Thyroid gland (tissue), 4 donors: ENCODE results near the gene RNF125. TPM values are rescaled to one million over a fixed set of nuclear protein-coding genes. Genes with fewer than 3 reads are reported as not detected.
"Not testable (repeated sequence)": the region's sequence is repeated elsewhere in the genome, so short reads cannot be mapped to it uniquely, and the experiment has no call there.

Experiments
- DNase-seq, 2 donors: peaks; one replicate each; pipeline ENCODE4 v3.0.0-alpha.2; 2019
- H3K27ac ChIP-seq, 3 donors: fragments of 200-600 bp; sonication (generic); 1 replicate in 2 of 3; 2 replicates in 1 of 3; pipeline ENCODE4 v1.5.1; 2016 to 2019; ENCODE audit warnings: mild to moderate bottlenecking in 1 of 3, moderate library complexity in 1 of 3
- H3K27me3 ChIP-seq: fragments of 200-600 bp; sonication (generic); one replicate; pipeline ENCODE4 v1.5.1; 2019
- H3K36me3 ChIP-seq, 2 donors: fragments of 200-600 bp; sonication (generic); one replicate each; pipeline ENCODE4 v1.5.1; 2016 to 2019
- H3K4me1 ChIP-seq, 2 donors: fragments of 200-600 bp; sonication (generic); one replicate each; pipeline ENCODE4 v1.5.1; 2017 to 2019
- H3K4me3 ChIP-seq, 3 donors: fragments of 200-600 bp; sonication (generic); replicated peaks in 1 of 3; 1 replicate in 2 of 3; 2 replicates in 1 of 3; pipeline ENCODE4 v1.5.1; 2016; ENCODE audit warnings: mild to moderate bottlenecking in 1 of 3
- H3K9me3 ChIP-seq: fragments of 200-600 bp; sonication (generic); one replicate; pipeline ENCODE4 v1.5.1; 2017
- POLR2A ChIP-seq, 2 donors: fragments of 450-650 bp; IDR thresholded peaks; one replicate each; pipeline ENCODE4 v1.6.1; 2017; ENCODE audit warnings: antibody characterized with exemption in 2 of 2, mild to moderate bottlenecking in 2 of 2, moderate library complexity in 1 of 2
- WGBS, 2 donors: methylation state at CpG; one replicate each; pipeline ENCODE4 v1.1.5; 2017; 5-methylcytosine and 5-hydroxymethylcytosine counted together
- intact Hi-C: fragments of 100-400 bp; cut with DNase I; formaldehyde crosslinking; loops from one replicate; pipeline ENCODE4 v1.15.1; 2023
- total RNA-seq, 4 donors: library from RNA; depleted of rRNA; stranded (reverse); fragments of >200 nt; gene quantifications; one replicate each; pipeline ENCODE4 v1.2.3, GENCODE V29; 2016
- TF ChIP-seq, protein P1 (sequence below), 6 experiments: fragments of 200-600 bp in 3 of 6; fragments of 450-650 bp in 3 of 6; sonication (generic) in 3 of 6; IDR thresholded peaks; one replicate each; pipeline ENCODE4 v1.5.1; 2016 to 2019; ENCODE audit warnings: antibody characterized with exemption in 6 of 6, mild to moderate bottlenecking in 2 of 6, inconsistent platforms in 1 of 6, moderate library complexity in 1 of 6

The RNF125 gene
- total RNA-seq, 4 donors from 2014 or later = 1.3 to 6.7 (median 1.9) TPM

DNA sequence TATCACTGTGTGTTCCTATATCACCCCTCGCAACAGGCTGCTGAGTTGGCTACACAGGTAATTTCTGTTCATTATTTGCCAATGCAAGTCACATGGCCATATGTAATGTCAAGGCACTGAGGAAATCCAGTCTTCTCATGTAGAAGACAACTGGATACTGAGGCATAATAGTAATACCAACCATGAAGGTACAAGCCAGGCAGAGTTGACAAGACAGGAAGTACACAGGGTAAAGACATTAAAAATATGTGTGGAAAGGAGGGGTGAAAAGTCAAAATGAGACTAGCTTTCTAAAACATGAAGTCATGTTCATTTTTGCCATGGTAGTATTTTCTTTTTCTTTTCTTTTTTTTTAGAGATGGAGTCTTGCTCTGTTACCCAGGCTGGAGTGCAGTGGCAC, 55.6 kb downstream of the RNF125 start:
- Histone ChIP-seq H3K27me3 (no peaks in the 10 kb centered on the region), H3K36me3 (no peaks in the 10 kb centered on the region), H3K4me1 (no peaks in the 10 kb centered on the region), H3K4me3 (no peak overlapping the region), H3K27ac (no peak overlapping the region), H3K9me3 (no peaks in the 10 kb centered on the region)
- intact Hi-C loops = no loop called here
- 96 to 100% methylated on average over 1 of the region's 1 CpG for WGBS, 2 donors
- DNase-seq = no peak
- TF ChIP-seq, protein P1, sequence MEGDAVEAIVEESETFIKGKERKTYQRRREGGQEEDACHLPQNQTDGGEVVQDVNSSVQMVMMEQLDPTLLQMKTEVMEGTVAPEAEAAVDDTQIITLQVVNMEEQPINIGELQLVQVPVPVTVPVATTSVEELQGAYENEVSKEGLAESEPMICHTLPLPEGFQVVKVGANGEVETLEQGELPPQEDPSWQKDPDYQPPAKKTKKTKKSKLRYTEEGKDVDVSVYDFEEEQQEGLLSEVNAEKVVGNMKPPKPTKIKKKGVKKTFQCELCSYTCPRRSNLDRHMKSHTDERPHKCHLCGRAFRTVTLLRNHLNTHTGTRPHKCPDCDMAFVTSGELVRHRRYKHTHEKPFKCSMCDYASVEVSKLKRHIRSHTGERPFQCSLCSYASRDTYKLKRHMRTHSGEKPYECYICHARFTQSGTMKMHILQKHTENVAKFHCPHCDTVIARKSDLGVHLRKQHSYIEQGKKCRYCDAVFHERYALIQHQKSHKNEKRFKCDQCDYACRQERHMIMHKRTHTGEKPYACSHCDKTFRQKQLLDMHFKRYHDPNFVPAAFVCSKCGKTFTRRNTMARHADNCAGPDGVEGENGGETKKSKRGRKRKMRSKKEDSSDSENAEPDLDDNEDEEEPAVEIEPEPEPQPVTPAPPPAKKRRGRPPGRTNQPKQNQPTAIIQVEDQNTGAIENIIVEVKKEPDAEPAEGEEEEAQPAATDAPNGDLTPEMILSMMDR (IDR thresholded peaks at IDR 0.05) = no peak
- no peak for TF ChIP-seq POLR2A (IDR thresholded peaks at IDR 0.05)

DNA sequence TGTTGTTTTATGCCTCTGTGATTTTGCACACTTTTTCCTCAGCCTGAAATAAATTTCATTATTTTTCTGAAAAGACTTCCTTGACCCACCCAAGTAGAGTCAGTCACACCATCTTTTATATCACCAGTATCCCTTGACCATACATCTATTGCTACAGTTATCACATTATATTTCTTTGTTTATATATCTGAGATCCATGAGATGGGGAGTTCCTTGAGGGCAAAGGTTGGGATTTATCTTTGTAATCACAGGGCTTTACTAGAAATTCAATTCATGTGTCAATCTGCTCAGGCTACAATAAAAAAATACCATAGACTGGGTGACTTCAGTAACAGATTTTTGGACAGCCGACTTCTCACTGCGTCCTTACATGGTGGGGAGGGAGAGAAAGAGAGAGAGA, 60.2 kb downstream of the RNF125 start:
- Histone ChIP-seq H3K27me3 (no peaks in the 10 kb centered on the region), H3K4me1 (no peaks in the 10 kb centered on the region), H3K9me3 (no peaks in the 10 kb centered on the region), H3K36me3 (no peaks in the 10 kb centered on the region), H3K4me3 (no peak overlapping the region), H3K27ac (no peak overlapping the region)
- no peak for DNase-seq
- TF ChIP-seq POLR2A (IDR thresholded peaks at IDR 0.05) = no peak
- TF ChIP-seq, protein P1 (IDR thresholded peaks at IDR 0.05) = no peak
- intact Hi-C loops = no loop called here
- 94 to 95% methylated on average over 2 of the region's 2 CpGs for whole genome bisulfite sequencing, 2 donors

DNA sequence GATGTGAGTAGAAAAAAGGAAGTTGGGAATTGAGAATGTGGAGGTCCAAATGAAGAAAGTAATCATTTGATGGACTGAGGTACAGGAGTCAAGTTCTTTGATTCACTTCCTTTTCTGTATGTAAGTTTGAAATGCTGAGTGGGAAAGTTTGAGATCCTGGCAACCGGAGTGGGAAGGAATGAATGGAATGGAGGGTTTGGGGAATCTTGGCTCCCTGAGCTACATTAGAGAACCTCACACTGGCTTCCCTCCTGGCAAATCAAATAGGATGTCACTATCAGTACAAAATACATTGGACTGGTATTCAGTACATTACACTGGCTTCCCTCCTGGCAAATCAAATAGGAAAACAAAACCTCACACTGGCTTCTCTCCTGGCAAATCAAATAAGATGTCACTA, 63.3 kb downstream of the RNF125 start:
- Histone ChIP-seq H3K4me1 (peaks cover 0 to 6% of the 10 kb centered on the region in 2 donors), H3K27ac (no peak overlapping the region), H3K27me3 (no peaks in the 10 kb centered on the region), H3K9me3 (no peaks in the 10 kb centered on the region), H3K36me3 (no peaks in the 10 kb centered on the region), H3K4me3 (no peak overlapping the region)
- no peak for TF ChIP-seq POLR2A (IDR thresholded peaks at IDR 0.05)
- TF ChIP-seq, protein P1 (IDR thresholded peaks at IDR 0.05) = no peak
- WGBS, 2 donors = 52 to 57% methylated on average over 1 of the region's 1 CpG
- intact Hi-C loops = loop anchor here (10.0 kb wide), 1 partner anchor 137 kb away; the partner anchor contains the start of gene TRAPPC8
- no peak for DNase-seq

DNA sequence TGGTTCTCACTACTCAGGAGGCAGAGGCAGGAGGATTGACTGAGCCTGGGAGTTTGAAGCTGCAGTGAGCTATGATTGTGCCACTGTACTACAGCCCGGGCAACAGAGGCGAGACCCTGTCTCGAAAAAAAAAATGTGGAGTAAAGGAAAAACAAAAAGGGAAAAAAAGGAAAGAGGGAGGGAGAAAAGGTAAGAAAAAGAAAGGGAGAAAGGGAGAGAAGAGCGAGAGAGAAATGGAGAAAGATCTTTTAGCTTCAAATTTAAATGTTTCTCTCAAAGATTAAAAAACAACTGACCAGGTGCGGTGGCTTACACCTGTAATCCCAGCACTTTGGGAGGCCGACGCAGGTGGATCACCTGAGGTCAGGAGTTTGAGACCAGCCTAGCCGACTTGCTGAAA, 65.2 kb downstream of the RNF125 start:
- intact Hi-C loops = loop anchor here (10.0 kb wide), 1 partner anchor 139 kb away; the partner anchor contains the start of gene TRAPPC8
- no peak for DNase-seq
- no peak overlapping the region for H3K4me3 ChIP-seq
- H3K36me3 ChIP-seq = no peaks in the 10 kb centered on the region
- H3K27ac ChIP-seq = no peak overlapping the region
- TF ChIP-seq, protein P1 (IDR thresholded peaks at IDR 0.05) = no peak
- TF ChIP-seq POLR2A (IDR thresholded peaks at IDR 0.05) = no peak
- H3K27me3 ChIP-seq = no peaks in the 10 kb centered on the region
- peaks cover 0 to 6% of the 10 kb centered on the region in 2 donors for H3K4me1 ChIP-seq
- no peaks in the 10 kb centered on the region for H3K9me3 ChIP-seq
- 95 to 98% methylated on average over 8 of the region's 8 CpGs for WGBS, 2 donors

DNA sequence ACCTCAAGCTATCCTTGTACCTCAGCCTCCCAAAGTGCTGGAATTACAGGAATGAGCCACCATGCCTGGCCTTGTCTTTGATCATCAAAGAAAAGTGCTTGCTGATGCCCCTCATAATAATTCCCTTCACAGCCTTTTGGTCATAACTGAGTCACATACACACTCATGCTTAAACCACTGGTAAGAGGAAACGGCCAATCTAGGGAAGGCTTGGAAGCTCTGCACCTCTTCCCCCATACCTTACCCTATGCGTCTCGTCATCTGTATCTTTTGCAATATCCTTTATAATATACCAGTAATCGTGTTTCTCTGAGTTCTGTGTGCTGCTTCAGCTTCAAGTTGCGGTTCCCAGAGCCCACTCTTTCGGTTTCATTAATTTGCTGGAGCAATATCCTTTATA, 68.3 kb downstream of the RNF125 start:
- Histone ChIP-seq H3K9me3 (no peaks in the 10 kb centered on the region), H3K4me3 (no peak overlapping the region), H3K36me3 (no peaks in the 10 kb centered on the region), H3K4me1 (peaks cover 0 to 9% of the 10 kb centered on the region in 2 donors), H3K27ac (no peak overlapping the region), H3K27me3 (no peaks in the 10 kb centered on the region)
- WGBS, 2 donors = 80 to 96% methylated on average over 6 of the region's 6 CpGs
- no peak for DNase-seq
- intact Hi-C loops = loop anchor here (10.0 kb wide), 1 partner anchor 142 kb away; the partner anchor contains the start of gene TRAPPC8
- TF ChIP-seq, protein P1 (IDR thresholded peaks at IDR 0.05) = no peak
- TF ChIP-seq POLR2A (IDR thresholded peaks at IDR 0.05) = no peak

DNA sequence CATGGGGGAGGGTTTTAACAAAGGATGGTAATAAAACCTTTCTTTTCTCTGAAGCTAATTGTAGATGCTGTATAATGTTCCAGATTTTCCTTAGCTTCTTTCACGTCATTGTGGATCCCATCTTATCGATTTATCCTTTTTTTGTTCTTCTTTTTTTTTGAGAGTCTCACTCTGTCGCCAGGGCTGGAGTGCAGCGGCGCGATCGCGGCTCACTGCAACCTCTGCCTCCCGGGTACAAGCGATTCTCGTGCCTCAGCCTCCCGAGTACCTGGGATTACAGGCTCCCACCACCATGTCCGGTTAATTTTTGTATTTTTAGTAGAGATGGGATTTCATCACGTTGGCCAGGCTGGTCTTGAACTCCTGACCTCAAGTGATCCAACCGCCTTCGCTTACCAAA, 72.2 kb downstream of the RNF125 start:
- H3K27ac ChIP-seq, H3K9me3 ChIP-seq, H3K4me3 ChIP-seq, H3K27me3 ChIP-seq, H3K36me3 ChIP-seq, intact Hi-C loops: not testable (repeated sequence)
- peak in 1 of 2 donors; percentile 15 for DNase-seq
- peaks cover 12 to 15% of the 10 kb centered on the region in 2 donors for H3K4me1 ChIP-seq
- WGBS, 2 donors = 95 to 97% methylated on average over 16 of the region's 16 CpGs
